ENCODE data around the gene PDPK1.
"Not testable (repeated sequence)": the region's sequence is repeated elsewhere in the genome, so short reads cannot be mapped to it uniquely, and the experiment has no call there.

The PDPK1 gene

DNA sequence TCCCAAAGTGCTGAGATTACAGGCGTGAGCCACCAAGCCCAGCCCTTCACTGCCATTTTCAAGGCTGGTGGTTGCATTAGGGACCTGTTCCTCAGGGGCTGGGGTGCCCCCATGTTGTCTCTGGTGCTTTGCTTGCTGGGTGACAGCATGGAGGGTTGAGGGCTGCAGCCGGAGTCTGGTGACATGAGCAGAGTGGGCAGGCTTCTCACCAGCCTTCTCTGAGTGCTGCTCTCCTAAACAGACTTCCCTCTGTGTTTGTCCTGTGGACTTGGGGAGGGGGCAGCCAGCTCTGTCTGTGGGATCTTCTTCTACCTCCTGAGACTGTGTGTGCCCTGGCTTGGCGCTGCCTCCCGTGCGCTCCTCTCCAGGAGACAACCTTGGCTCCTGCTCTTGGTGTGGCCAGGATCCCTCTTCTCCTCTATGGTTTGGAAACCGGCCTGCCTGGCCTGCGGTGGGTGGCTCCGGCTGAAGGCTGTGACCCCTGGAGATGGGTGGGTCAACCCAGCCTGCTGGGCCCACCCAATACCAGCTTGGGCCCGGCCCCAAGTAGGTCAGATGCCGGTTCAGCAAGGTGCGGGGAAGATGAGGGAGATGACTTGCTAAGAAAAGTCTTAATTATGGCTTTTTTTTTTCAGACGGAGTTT, 72.1 kb downstream of the PDPK1 start:
- H3K27ac Mint-ChIP-seq: no peak overlapping the region
- H3K9me3 Mint-ChIP-seq: no peaks in the 10 kb centered on the region
- no peak overlapping the region for H3K4me3 Mint-ChIP-seq
- no peaks in the 10 kb centered on the region for H3K27me3 Mint-ChIP-seq (ENCODE audit: low read depth)
- H3K36me3 Mint-ChIP-seq (ENCODE audit: low read depth): peaks cover 14% of the 10 kb centered on the region
- TF ChIP-seq, protein P1, sequence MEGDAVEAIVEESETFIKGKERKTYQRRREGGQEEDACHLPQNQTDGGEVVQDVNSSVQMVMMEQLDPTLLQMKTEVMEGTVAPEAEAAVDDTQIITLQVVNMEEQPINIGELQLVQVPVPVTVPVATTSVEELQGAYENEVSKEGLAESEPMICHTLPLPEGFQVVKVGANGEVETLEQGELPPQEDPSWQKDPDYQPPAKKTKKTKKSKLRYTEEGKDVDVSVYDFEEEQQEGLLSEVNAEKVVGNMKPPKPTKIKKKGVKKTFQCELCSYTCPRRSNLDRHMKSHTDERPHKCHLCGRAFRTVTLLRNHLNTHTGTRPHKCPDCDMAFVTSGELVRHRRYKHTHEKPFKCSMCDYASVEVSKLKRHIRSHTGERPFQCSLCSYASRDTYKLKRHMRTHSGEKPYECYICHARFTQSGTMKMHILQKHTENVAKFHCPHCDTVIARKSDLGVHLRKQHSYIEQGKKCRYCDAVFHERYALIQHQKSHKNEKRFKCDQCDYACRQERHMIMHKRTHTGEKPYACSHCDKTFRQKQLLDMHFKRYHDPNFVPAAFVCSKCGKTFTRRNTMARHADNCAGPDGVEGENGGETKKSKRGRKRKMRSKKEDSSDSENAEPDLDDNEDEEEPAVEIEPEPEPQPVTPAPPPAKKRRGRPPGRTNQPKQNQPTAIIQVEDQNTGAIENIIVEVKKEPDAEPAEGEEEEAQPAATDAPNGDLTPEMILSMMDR (IDR thresholded peaks at IDR 0.05; ENCODE audit: unreplicated experiment in 3 of 3): no peak
- H3K4me1 Mint-ChIP-seq: no peaks in the 10 kb centered on the region

DNA sequence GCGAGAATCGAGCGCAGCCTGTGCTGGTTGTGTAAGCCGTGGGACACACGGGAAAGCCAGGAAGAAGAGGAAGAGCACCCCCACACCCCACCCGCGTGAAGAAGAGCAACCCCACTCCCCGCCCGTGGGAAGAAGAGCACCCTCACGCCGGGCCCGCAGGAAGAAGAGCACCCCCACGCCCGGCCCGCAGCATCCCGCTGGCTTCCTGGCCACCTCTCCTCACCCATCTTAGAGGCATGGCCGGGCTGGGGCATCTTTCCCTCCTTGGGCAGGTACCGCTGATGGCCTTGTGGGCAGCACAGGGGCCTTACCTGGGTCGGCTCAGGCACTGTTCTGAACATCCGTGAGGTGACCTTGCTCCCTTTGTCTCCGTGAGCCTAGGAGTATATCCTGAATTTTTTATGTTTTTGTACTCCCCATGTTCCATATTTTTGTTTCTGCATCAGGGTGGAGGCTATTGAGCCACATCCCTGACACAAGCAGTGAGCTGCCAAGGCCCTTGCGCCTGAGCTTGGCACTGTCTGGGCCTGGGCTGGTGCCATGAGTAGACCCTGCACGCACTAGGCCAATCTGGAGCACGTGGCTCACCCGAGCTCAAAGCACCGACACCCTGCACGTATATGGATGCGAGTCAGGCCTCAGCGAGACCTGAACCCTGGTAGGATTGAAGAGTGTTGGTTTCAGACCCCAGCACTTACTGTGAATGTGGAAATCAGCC, 73.1 kb downstream of the PDPK1 start:
- Mint-ChIP-seq H3K4me1 (no peaks in the 10 kb centered on the region), H3K36me3 (ENCODE audit: low read depth) (peaks cover 15% of the 10 kb centered on the region), H3K27ac (no peak overlapping the region), H3K9me3 (no peaks in the 10 kb centered on the region), H3K4me3 (no peak overlapping the region), H3K27me3 (ENCODE audit: low read depth) (no peaks in the 10 kb centered on the region)
- TF ChIP-seq, protein P1 (IDR thresholded peaks at IDR 0.05; ENCODE audit: unreplicated experiment in 3 of 3): no peak

DNA sequence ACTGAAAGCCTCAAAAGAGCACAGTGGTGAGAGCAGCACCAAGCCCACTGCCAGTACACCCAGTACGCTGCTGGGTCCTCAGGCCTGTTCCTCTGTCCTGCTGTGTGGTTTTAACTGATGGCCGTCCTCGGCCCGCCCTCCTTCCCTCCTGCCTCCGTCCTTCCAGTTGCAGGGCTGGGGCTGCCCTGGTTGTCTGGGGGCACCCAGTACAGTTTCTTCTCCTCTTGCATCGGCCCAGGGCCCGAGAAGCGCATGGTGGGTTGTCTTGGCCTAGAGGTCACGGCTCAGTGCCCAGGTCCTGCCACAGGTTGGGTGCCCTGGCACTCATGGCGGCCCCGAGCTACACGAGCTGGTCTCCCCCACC, 73.7 kb downstream of the PDPK1 start:
- no peak overlapping the region for H3K27ac Mint-ChIP-seq
- no peaks in the 10 kb centered on the region for H3K4me1 Mint-ChIP-seq
- TF ChIP-seq, protein P1 (IDR thresholded peaks at IDR 0.05; ENCODE audit: unreplicated experiment in 3 of 3): no peak

DNA sequence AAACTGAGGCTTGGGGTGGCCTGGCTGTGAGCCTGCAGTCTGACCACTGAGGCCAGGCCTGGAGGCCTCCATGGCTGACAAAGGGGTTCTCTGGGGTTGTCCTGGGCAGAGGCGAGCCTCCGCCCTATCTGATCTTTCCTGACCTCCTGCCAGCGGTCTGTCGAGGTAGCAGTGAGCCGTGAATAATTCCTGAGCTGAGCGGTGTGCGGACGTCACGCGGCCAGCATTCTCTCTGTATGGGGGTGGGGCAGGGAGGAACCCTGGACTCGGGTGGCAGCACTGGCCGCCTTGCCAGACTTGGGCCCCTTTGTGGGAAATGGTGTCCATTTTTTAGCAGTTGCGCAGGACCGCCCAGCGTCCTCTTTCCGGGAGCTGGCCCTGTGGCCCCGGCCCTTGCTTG, 74.1 kb downstream of the PDPK1 start:
- H3K4me1 Mint-ChIP-seq; H3K27me3 Mint-ChIP-seq (ENCODE audit: low read depth); H3K9me3 Mint-ChIP-seq; H3K27ac Mint-ChIP-seq; H3K4me3 Mint-ChIP-seq: not testable (repeated sequence)
- H3K36me3 Mint-ChIP-seq (ENCODE audit: low read depth): peaks cover 15% of the 10 kb centered on the region

More for the DNA sequence above, 73.7 kb downstream of the PDPK1 start:
- no peaks in the 10 kb centered on the region for H3K9me3 Mint-ChIP-seq
- no peak overlapping the region for H3K4me3 Mint-ChIP-seq
- H3K36me3 Mint-ChIP-seq (ENCODE audit: low read depth): peaks cover 15% of the 10 kb centered on the region
- H3K27me3 Mint-ChIP-seq (ENCODE audit: low read depth): no peaks in the 10 kb centered on the region

DNA sequence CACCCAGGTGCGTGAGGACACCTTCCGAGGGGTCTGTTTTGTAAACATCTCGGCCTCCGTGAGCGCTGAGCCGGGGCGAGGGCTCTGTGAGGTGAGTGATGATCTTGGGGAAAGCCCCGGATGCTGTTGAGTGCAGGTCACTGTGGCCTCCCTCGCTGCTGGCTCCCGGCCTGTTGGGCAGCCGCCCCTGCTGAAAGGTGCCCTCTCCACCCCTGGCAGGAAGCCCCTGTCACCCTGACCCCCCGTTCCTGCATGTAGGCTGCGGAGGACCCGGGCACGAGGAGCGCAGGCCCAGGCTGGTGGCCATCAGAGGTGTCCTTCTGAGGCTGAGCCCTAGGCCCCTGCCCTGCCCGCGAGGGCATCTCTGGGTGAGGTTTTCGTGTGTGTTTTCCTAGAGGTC, 75.4 kb downstream of the PDPK1 start:
- not testable (repeated sequence) for H3K27me3 Mint-ChIP-seq (ENCODE audit: low read depth); H3K4me3 Mint-ChIP-seq; H3K9me3 Mint-ChIP-seq; H3K4me1 Mint-ChIP-seq; H3K27ac Mint-ChIP-seq
- H3K36me3 Mint-ChIP-seq (ENCODE audit: low read depth): peaks cover 15% of the 10 kb centered on the region

DNA sequence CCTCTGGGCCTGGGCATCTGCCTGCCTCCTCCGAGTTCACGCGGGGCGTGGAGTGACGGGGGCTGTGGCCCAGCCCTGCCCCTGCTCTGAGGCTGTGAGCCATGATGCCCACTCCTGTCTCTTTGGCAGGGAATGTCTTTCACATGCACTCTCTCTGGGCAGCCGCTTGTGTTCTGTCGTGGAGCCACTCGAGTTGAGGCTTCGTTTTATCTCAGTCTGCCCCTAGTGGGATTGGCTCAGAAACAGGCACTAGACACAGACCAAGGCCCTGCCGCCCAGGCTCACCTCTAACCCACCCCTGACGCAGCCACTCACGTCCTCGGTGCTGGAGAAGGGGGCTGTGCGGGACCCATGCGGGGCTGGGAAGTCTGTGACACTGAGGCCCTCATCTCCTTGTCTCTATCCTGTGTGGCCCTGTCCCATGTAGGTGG, 77.0 kb downstream of the PDPK1 start:
- Mint-ChIP-seq H3K4me1 (no peaks in the 10 kb centered on the region), H3K36me3 (ENCODE audit: low read depth) (peaks cover 15% of the 10 kb centered on the region), H3K27ac (no peak overlapping the region), H3K27me3 (ENCODE audit: low read depth) (no peaks in the 10 kb centered on the region), H3K4me3 (no peak overlapping the region), H3K9me3 (no peaks in the 10 kb centered on the region)
- TF ChIP-seq, protein P1 (IDR thresholded peaks at IDR 0.05; ENCODE audit: unreplicated experiment in 3 of 3): no peak

DNA sequence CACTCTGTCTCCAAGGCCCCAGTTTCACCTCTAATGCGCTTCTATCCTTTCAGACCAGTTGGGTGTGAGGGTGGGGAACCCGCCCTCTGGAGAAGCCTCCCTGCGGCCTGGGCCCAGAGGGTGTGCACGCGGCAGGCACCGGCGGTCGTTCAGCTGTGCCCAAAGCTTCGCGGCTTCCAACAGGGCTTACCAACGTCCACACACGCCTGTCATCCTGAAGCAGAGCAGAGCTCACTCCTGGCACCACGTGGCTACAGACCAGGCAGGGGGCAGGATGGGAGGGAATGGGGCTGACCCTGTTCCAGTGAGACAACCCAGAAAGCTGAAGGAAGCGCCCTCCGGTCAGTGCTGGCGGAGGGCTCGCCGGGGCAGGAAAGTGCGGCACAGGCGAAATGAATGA, 81.1 kb downstream of the PDPK1 start:
- not testable (repeated sequence) for H3K4me1 Mint-ChIP-seq; H3K9me3 Mint-ChIP-seq; H3K36me3 Mint-ChIP-seq (ENCODE audit: low read depth); H3K4me3 Mint-ChIP-seq; H3K27ac Mint-ChIP-seq; H3K27me3 Mint-ChIP-seq (ENCODE audit: low read depth)

DNA sequence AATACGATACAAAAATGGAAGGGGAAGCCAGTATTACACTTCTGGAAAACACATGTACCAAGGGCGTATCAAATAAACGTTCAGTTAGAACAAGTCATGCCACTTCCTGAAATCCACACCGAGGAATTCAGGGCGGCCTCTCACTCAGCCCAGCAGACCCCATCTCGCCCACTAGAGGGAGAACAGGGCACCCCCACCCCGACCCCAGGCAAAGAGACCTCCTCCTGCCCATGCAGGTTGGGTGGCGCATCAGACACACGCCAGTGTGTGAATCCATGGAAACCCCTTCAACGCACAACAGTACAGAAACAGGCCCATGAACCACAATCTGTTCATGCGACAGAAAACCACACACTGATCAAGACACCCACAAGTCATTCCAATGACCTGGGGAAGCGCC, 81.8 kb downstream of the PDPK1 start:
- H3K4me3 Mint-ChIP-seq; H3K36me3 Mint-ChIP-seq (ENCODE audit: low read depth); H3K4me1 Mint-ChIP-seq; H3K9me3 Mint-ChIP-seq; H3K27me3 Mint-ChIP-seq (ENCODE audit: low read depth); H3K27ac Mint-ChIP-seq: not testable (repeated sequence)

DNA sequence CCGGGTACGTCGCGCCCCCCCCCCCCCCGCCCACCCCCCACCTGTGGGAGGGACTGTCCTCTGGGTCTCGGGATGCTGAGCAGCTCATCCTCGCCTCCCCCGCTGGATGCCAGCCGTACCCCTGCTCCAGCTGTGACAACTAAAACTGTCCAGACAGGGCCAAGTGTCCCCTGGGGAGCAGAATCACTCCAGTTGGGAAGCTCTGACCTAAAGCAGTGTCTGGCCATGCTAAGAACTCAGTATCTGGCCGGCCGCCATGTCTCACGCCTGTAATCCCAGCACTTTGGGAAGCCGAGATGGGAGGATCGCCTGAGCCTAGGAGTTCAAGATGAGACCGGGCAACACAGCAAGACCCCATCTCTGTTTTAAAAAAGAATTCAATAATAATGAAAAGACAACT, 83.0 kb downstream of the PDPK1 start:
- not testable (repeated sequence) for H3K27ac Mint-ChIP-seq; H3K9me3 Mint-ChIP-seq; H3K27me3 Mint-ChIP-seq (ENCODE audit: low read depth); H3K36me3 Mint-ChIP-seq (ENCODE audit: low read depth); H3K4me3 Mint-ChIP-seq; H3K4me1 Mint-ChIP-seq

DNA sequence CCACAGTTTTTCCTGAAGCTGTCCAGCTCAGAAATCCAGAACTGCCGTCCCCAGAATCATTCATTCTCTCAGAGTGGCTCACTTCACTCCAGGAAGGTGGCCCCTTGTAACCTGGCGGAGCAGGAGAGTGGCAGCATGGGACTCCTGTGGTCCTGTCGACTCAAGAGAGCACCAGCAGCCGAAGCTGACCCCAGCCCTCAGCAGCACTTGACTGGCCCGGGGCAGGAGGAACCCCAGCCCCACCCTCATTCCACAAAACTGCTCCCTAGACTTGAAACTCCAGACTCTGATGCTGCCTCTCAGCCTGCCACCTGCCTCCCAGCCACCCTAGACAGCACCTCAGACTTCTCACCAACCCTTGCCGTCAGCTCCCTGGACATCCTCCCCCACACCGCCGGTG, 83.6 kb downstream of the PDPK1 start:
- not testable (repeated sequence) for H3K9me3 Mint-ChIP-seq; H3K4me3 Mint-ChIP-seq; H3K27me3 Mint-ChIP-seq (ENCODE audit: low read depth); H3K36me3 Mint-ChIP-seq (ENCODE audit: low read depth); H3K4me1 Mint-ChIP-seq; H3K27ac Mint-ChIP-seq

DNA sequence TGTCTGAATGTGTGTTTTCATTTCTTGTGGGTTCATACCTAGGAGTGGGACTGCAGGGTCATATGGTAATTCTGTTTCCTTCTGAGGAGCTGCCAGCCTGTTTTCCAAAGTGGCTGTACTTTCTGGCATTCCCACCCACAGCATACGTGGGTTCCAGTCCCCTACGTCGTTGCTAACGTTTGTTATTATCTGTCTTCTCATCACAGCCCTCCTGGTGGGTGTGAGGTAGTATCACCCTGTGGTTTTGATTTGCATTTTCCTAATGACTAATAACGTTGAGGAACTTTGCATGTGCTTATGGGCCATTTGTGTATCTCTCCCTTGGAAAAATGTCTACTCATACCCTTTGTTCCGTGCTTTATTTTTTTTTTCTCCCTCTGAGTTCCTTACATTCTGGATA, 89.3 kb downstream of the PDPK1 start:
- H3K27me3 Mint-ChIP-seq (ENCODE audit: low read depth); H3K4me1 Mint-ChIP-seq; H3K27ac Mint-ChIP-seq; H3K36me3 Mint-ChIP-seq (ENCODE audit: low read depth); H3K9me3 Mint-ChIP-seq; H3K4me3 Mint-ChIP-seq: not testable (repeated sequence)

Measured in nephron (organoid).